OCI-LY1 (cell line): ENCODE results near the gene RHBDF2.

Experiments
- EZH2 ChIP-seq: fragments of 200-600 bp; sonication (generic), shearing (Covaris generic); IDR thresholded peaks from 2 replicates; pipeline ENCODE4 v1.8.0; 2017; ENCODE audit warnings: borderline replicate concordance, mixed run types, mild to moderate bottlenecking, antibody characterized with exemption, low read length, moderate library complexity, mixed read lengths
- TF ChIP-seq, protein P1 (sequence below): fragments of 200-600 bp; sonication (generic), shearing (Covaris generic); IDR thresholded peaks from 2 replicates; pipeline ENCODE4 v1.5.1; 2017; ENCODE audit warnings: mild to moderate bottlenecking, antibody characterized with exemption, low read length, moderate library complexity, mixed read lengths

DNA sequence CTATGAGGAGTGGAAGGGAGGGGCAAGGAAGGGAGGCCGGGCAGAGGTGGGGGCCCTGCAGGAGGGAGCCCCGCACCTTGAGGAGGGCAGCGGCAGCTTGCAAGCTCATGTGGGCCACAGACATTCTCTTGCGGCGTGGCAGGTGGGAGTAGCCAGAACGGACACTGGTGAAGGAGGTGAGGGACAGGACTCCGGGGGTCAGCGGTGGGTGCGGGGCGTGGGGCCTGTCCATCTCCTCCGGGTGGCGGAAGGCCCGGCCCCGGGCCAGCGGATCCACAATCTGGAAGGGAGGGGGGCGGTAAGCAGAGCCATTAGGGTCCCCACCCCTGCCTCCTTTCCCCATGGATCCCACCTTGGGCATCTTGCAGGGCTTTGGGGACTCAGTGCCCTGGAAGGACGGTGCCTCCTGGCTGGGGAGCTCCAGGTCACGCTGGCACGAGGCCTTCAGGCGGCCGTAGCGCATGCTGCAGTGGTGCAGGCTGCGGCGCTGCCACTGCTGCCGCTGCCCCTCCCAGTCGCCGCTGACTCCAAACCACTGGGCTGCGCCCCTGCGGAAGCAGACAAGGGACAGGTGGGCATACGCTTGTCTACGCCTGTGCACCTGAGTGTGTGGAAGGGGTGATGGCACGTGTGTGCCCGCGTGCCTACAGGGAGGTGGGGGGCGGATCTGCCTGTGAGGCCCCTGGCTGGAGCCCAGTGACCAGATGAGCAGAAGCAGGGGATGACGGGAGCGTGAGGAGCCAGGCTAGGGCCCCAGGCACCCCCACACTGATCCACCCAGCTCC is 22.3 kb downstream of the RHBDF2 start:
- TF ChIP-seq EZH2 = no peak
- TF ChIP-seq, protein P1, sequence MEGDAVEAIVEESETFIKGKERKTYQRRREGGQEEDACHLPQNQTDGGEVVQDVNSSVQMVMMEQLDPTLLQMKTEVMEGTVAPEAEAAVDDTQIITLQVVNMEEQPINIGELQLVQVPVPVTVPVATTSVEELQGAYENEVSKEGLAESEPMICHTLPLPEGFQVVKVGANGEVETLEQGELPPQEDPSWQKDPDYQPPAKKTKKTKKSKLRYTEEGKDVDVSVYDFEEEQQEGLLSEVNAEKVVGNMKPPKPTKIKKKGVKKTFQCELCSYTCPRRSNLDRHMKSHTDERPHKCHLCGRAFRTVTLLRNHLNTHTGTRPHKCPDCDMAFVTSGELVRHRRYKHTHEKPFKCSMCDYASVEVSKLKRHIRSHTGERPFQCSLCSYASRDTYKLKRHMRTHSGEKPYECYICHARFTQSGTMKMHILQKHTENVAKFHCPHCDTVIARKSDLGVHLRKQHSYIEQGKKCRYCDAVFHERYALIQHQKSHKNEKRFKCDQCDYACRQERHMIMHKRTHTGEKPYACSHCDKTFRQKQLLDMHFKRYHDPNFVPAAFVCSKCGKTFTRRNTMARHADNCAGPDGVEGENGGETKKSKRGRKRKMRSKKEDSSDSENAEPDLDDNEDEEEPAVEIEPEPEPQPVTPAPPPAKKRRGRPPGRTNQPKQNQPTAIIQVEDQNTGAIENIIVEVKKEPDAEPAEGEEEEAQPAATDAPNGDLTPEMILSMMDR = no peak
